Natural killer cell (primary cell): ENCODE data around the gene CFAP58. TPM values are rescaled to one million over a fixed set of nuclear protein-coding genes. Genes with fewer than 3 reads are reported as not detected.

ENCODE experiments used
- ATAC-seq, 3 donors: fragments of 150-1000 bp in 2 of 3; fragments of 200-7000 bp in 1 of 3; cut with Tn5 transposase; 1 replicate in 1 of 3; 2 replicates in 2 of 3; pipeline ENCODE4 v1.10.0; 2021; ENCODE audit warnings: mild to moderate bottlenecking in 2 of 3, moderate library complexity in 2 of 3
- DNase-seq, 2 donors: peaks; one replicate each; pipeline versions ENCODE4 v3.0.0 to v3.0.0-alpha.2; 2013 to 2021; ENCODE audit warnings: mixed read lengths in 1 of 2
- H3K27ac ChIP-seq: one replicate; pipeline ENCODE4 v1.5.1; 2013; ENCODE audit warnings: mild to moderate bottlenecking, low read length
- H3K27me3 ChIP-seq: one replicate; pipeline ENCODE4 v1.6.1; 2013; ENCODE audit warnings: low read length; ENCODE audit not compliant: control insufficient read depth, insufficient read depth
- H3K36me3 ChIP-seq: one replicate; pipeline ENCODE4 v1.6.1; 2013; ENCODE audit warnings: low read length; ENCODE audit not compliant: control insufficient read depth, insufficient read depth
- H3K4me1 ChIP-seq: one replicate; pipeline ENCODE4 v1.6.1; 2013; ENCODE audit warnings: low read length; ENCODE audit not compliant: control insufficient read depth, insufficient read depth
- H3K4me3 ChIP-seq: one replicate; pipeline ENCODE4 v1.5.1; 2013; ENCODE audit warnings: low read length
- H3K9me3 ChIP-seq: one replicate; pipeline ENCODE4 v1.6.1; 2013; ENCODE audit warnings: low read length; ENCODE audit not compliant: control insufficient read depth, insufficient read depth
- H3K27ac Mint-ChIP-seq, 2 donors: one replicate each; pipeline ENCODE4 v1.8.0; 2022; ENCODE audit warnings: mild to moderate bottlenecking in 2 of 2, mixed read lengths in 2 of 2, moderate library complexity in 1 of 2
- H3K27me3 Mint-ChIP-seq, 2 donors: one replicate each; pipeline ENCODE4 v1.8.0; 2022; ENCODE audit warnings: low read depth in 2 of 2, mixed read lengths in 2 of 2
- H3K36me3 Mint-ChIP-seq: one replicate; pipeline ENCODE4 v1.8.0; 2022; ENCODE audit warnings: mixed read lengths
- H3K4me1 Mint-ChIP-seq, 2 donors: one replicate each; pipeline ENCODE4 v1.8.0; 2022; ENCODE audit warnings: mixed read lengths in 2 of 2
- H3K4me3 Mint-ChIP-seq: one replicate; pipeline ENCODE4 v1.8.0; 2022; ENCODE audit warnings: mild to moderate bottlenecking, moderate library complexity, mixed read lengths
- H3K9me3 Mint-ChIP-seq, 2 donors: one replicate each; pipeline ENCODE4 v1.8.0; 2022; ENCODE audit warnings: mixed read lengths in 2 of 2
- WGBS: methylation state at CpG from one replicate; pipeline ENCODE4 v1.1.7; 2013; ENCODE audit warnings: missing lambda C conversion rate; ENCODE audit not compliant: insufficient coverage; 5-methylcytosine and 5-hydroxymethylcytosine counted together
- intact Hi-C: fragments of 100-400 bp; cut with micrococcal nuclease; formaldehyde crosslinking; loops from one replicate; pipeline ENCODE4 v1.14.2; 2022
- total RNA-seq, 4 donors: library from RNA; stranded (reverse); fragments of 120-200 nt in 1 of 4; gene quantifications; one replicate each; pipeline versions ENCODE4 v1.2.3 to v1.2.4, GENCODE V29; 2013 to 2022
- TF ChIP-seq, protein P1 (sequence below): fragments of 200-600 bp; IDR thresholded peaks from one replicate; pipeline ENCODE4 v1.8.0; 2022; ENCODE audit warnings: antibody characterized with exemption

The CFAP58 gene
- total RNA-seq, 3 donors from 2014 or later (not counting 1 experiment from before 2014, with no cell fraction given) = 0.07 to 0.15 (median 0.11) TPM

DNA sequence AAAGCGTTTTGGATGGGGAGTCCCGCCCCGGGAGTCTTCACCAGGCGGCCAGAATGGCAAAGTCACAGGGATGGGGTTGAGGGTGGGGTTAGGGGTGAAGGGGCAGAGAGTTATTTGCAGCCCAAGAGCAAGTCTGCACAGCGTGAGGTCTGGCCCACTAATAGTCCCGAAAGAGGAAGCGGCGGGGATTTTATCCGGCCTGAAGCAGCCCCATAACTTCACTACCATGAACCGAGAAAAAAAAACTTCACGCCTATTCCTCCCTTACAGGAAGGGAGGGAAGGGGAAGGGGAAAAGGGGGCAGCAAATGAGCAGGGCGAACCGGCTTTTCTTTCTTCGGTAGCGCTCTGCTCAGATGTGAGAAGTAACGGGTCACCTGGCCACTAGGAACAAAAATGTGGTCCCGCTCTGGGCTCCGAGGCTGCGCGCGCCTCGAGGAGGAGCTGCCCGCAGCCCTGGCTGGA, 16.1 kb upstream of the CFAP58 start:
- Mint-ChIP-seq H3K4me3 (peak overlapping the region; percentile 100), H3K9me3 (no peaks in the 10 kb centered on the region), H3K27ac (peak overlapping the region; percentile 98 to 100), H3K4me1 (peaks cover 56 to 64% of the 10 kb centered on the region in 2 donors), H3K27me3 (peaks cover 0 to 4% of the 10 kb centered on the region in 2 donors), H3K36me3 (peaks cover 6% of the 10 kb centered on the region)
- H3K9me3 ChIP-seq = no peaks in the 10 kb centered on the region
- H3K27ac ChIP-seq = peak overlapping the region; percentile 95
- WGBS = under 1% methylated on average over 21 of the region's 23 CpGs
- H3K4me3 ChIP-seq = peak overlapping the region; percentile 61
- ATAC-seq (peak; percentile 11 to 22 (median 17)), DNase-seq (no peak)
- peaks cover 51% of the 10 kb centered on the region for H3K4me1 ChIP-seq
- TF ChIP-seq, protein P1, sequence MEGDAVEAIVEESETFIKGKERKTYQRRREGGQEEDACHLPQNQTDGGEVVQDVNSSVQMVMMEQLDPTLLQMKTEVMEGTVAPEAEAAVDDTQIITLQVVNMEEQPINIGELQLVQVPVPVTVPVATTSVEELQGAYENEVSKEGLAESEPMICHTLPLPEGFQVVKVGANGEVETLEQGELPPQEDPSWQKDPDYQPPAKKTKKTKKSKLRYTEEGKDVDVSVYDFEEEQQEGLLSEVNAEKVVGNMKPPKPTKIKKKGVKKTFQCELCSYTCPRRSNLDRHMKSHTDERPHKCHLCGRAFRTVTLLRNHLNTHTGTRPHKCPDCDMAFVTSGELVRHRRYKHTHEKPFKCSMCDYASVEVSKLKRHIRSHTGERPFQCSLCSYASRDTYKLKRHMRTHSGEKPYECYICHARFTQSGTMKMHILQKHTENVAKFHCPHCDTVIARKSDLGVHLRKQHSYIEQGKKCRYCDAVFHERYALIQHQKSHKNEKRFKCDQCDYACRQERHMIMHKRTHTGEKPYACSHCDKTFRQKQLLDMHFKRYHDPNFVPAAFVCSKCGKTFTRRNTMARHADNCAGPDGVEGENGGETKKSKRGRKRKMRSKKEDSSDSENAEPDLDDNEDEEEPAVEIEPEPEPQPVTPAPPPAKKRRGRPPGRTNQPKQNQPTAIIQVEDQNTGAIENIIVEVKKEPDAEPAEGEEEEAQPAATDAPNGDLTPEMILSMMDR = no peak
- H3K36me3 ChIP-seq = peaks cover 6% of the 10 kb centered on the region
- intact Hi-C loops = loop anchor here (5.0 kb wide), 1 partner anchor 215 kb away; the partner anchor contains the start of gene SFR1
- no peaks in the 10 kb centered on the region for H3K27me3 ChIP-seq

DNA sequence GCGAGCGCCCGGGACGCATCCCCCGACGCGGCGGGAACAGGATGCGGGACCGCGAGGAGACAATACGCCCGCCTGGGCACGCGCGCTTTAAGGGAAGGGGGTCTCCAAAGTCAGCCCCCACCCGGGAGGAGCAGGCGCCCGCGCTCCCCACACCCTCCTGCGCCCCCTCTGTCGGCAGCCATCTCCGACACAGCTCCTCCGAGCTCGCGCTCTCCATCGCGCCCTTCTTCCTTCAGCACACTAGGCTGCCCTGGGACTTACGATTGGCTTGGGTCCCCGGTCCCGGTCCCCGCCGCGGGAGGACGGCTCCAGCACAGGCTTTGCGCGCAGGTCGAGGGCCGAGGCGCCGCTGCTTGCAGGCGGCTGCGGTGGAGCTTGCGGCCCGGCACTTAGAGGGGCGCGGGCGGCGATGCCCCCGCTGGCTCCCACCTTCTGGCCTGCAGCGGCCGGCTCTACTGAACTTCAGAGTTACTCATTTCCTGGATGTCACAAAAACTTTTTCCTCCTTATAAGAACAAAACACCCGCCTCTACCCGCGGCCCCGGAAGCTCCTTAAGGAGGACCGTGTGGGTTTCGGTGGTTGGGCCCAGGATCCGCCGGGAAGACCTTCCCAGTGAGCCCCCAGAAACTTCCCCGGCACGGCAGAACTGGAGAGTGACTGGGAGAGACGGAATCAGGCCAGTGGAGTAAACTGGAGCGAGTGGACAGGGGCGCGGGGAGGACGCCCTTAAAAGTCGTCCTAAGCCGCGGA, 15.5 kb upstream of the CFAP58 start, which contains the start of gene ITPRIP:
TSS of gene ITPRIP (minus strand) at position 481 of the 751 bp plus-strand sequence. CDS start 22,414 bp downstream, outside the sequence.
- ATAC-seq (peak; percentile 65 to 86 (median 84)), DNase-seq (peak; percentile 77 to 85)
- TF ChIP-seq, protein P1 = no peak
- under 1% methylated on average over 70 of the region's 70 CpGs for WGBS
- Mint-ChIP-seq H3K27me3 (peaks cover 0 to 4% of the 10 kb centered on the region in 2 donors), H3K36me3 (peaks cover 1% of the 10 kb centered on the region), H3K4me3 (peak within 1 kb of the TSS; percentile 100), H3K4me1 (peaks cover 50 to 58% of the 10 kb centered on the region in 2 donors), H3K27ac (peak within 1 kb of the TSS; percentile 98 to 100), H3K9me3 (no peaks in the 10 kb centered on the region)
- Histone ChIP-seq H3K4me1 (peaks cover 45% of the 10 kb centered on the region), H3K4me3 (peak within 1 kb of the TSS; percentile 61), H3K27me3 (no peaks in the 10 kb centered on the region), H3K36me3 (peaks cover 6% of the 10 kb centered on the region), H3K9me3 (no peaks in the 10 kb centered on the region), H3K27ac (peak within 1 kb of the TSS; percentile 95)
- intact Hi-C loops = loop anchor here (1.0 to 5.0 kb wide), 4 partner anchors 9 to 216 kb away; partner anchors contain the start of genes GSTO2 and SFR1

DNA sequence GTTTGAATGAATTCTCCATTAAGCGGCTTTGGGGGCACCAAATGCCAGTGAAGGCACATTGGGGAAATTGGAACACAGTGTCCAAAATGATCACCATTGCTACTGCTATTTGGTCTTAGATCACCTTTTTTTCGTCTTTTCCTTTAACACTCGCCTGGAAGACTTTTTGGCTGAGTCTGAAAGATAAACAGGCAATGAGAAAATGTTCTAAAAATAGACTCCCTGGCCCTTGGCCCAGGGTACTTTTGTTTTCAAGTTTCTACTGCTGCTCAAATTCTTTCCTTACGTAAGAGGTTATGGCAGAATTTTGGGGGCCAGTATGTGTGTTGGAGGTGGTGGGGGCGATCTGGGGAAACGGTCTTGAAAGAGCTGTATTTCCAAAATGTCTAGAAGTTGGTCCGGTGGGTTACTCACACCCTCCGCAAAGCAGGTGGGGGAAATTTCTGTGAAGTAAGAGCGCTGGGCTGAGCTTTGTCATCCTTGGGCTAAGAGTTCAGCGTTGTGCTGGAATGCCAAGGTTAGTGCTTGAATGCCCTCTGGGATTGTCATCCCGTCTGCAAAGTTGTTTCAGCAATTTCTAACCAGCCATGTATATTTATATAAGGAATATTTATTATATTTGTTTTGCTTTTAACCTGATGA, 14.0 kb upstream of the CFAP58 start:
- Mint-ChIP-seq H3K36me3 (no peaks in the 10 kb centered on the region), H3K27me3 (peaks cover 0 to 4% of the 10 kb centered on the region in 2 donors), H3K9me3 (no peaks in the 10 kb centered on the region), H3K4me1 (peaks cover 38 to 45% of the 10 kb centered on the region in 2 donors), H3K4me3 (peak overlapping the region; percentile 100), H3K27ac (peak overlapping the region; percentile 98 to 100)
- Histone ChIP-seq H3K4me3 (no peak overlapping the region), H3K27me3 (no peaks in the 10 kb centered on the region), H3K4me1 (peaks cover 31% of the 10 kb centered on the region), H3K27ac (no peak overlapping the region), H3K36me3 (peaks cover 2% of the 10 kb centered on the region), H3K9me3 (no peaks in the 10 kb centered on the region)
- TF ChIP-seq, protein P1 = no peak
- DNase-seq (no peak), ATAC-seq (no peak)
- 77% methylated on average over 10 of the region's 11 CpGs for WGBS
- intact Hi-C loops = loop anchor here (2.0 to 5.0 kb wide), 3 partner anchors 17 to 217 kb away; partner anchors contain the start of genes GSTO2 and SFR1
